ENCODE results near the gene SYNE1.

GRCh38 chr6:152121910-152122309, 515.3 kb downstream of the SYNE1 start:
- TF ChIP-seq GATA2 (IDR thresholded peaks at IDR 0.05; ENCODE audit: low read depth, low read length) (no peak), GATA3 (IDR thresholded peaks at IDR 0.05; ENCODE audit: low read depth, low read length) (no peak)

All from SH-SY5Y (cell line).